DND-41 (cell line): ENCODE results near the gene ADM5.

Experiments used
- CTCF ChIP-seq: IDR thresholded peaks from 2 replicates; pipeline ENCODE4 v1.5.1; 2012; ENCODE audit warnings: borderline replicate concordance, low read length, moderate library complexity, mild to moderate bottlenecking; ENCODE audit not compliant: poor library complexity, severe bottlenecking; ENCODE audit errors: extremely low read depth
- EZH2 ChIP-seq: IDR thresholded peaks from 3 replicates; pipeline ENCODE4 v1.6.1; 2012; ENCODE audit warnings: borderline replicate concordance, low read depth, mild to moderate bottlenecking, moderate library complexity, low read length, inconsistent platforms; ENCODE audit not compliant: severe bottlenecking

GRCh38 chr19:49730166-49730565, 40.8 kb downstream of the ADM5 start:
- TF ChIP-seq CTCF (no peak), EZH2 (no peak)
